Measurements from ENCODE around the gene PEDS1. TPM values are rescaled to one million over a fixed set of nuclear protein-coding genes. Genes with fewer than 3 reads are reported as not detected.

Gene PEDS1
- total RNA-seq, 1 donor from 2014 or later = 29.5 TPM

DNA sequence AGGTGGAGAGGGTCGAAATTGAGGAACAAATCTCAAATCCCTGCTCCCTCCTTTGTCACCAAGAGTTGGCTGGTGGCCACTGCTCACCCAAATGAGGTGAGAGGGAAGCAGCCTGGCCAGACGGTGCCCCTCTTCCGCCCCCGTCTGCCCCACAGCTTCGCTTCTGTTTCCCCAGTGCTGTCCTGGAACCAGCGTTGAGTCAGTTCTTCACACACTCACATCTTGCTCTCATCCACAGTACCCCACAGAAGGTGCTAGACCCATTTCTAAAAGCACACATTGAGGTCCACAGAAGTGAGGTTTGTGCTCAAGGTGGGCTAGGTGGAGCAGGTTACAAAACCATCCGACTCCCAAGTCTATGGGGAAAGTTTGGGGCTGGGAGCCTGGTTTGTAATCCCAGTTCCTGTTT is 40.9 kb upstream of the PEDS1 start:
- Mint-ChIP-seq H3K4me3 (ENCODE audit: low read depth) (peak overlapping the region; percentile 93), H3K36me3 (ENCODE audit: low read depth) (peaks cover 29% of the 10 kb centered on the region), H3K27me3 (ENCODE audit: low read depth) (no peaks in the 10 kb centered on the region), H3K27ac (peak overlapping the region; percentile 11), H3K4me1 (ENCODE audit: low read depth) (peaks cover 28% of the 10 kb centered on the region), H3K9me3 (no peaks in the 10 kb centered on the region)
- intact Hi-C loops (cut with micrococcal nuclease) = loop anchor here (5.0 kb wide), 3 partner anchors 93 to 378 kb away; no protein-coding TSS in a partner anchor
- DNase-seq (ENCODE audit: low spot score) = no peak

DNA sequence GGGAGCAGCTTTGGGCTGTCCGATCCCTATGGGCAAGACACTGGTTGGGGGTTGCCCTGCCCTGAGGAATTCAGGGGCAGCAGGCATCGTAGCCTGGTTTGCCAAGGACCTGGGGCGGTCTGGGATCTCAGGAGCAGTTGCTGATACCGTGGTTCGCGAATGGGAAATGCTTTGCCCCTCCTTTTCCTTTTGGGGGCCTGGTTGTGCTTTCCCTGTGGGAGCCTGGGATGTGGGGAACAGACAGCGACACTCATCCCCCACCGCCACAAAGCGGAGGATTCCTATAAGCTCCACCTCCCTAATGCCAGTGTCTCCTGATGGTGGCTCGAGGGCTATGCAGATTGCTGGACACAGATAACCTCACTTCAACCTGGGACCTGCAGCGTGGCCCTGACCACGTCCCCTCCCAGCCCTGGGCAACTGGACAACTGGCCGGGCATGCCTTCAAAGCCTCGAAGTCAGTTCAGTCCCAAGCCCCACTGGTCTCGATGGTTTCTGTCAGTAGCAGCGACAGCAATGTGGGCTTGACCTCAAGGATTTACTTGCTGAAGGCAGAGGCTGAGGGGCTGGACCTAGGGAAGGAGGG is 40.4 kb upstream of the PEDS1 start:
- Mint-ChIP-seq H3K27me3 (ENCODE audit: low read depth) (no peaks in the 10 kb centered on the region), H3K4me3 (ENCODE audit: low read depth) (peak overlapping the region; percentile 93), H3K27ac (peak overlapping the region; percentile 96), H3K9me3 (no peaks in the 10 kb centered on the region), H3K36me3 (ENCODE audit: low read depth) (peaks cover 29% of the 10 kb centered on the region), H3K4me1 (ENCODE audit: low read depth) (peaks cover 28% of the 10 kb centered on the region)
- intact Hi-C loops (cut with micrococcal nuclease) = loop anchor here (5.0 kb wide), 3 partner anchors 93 to 378 kb away; no protein-coding TSS in a partner anchor
- DNase-seq (ENCODE audit: low spot score) = no peak

DNA sequence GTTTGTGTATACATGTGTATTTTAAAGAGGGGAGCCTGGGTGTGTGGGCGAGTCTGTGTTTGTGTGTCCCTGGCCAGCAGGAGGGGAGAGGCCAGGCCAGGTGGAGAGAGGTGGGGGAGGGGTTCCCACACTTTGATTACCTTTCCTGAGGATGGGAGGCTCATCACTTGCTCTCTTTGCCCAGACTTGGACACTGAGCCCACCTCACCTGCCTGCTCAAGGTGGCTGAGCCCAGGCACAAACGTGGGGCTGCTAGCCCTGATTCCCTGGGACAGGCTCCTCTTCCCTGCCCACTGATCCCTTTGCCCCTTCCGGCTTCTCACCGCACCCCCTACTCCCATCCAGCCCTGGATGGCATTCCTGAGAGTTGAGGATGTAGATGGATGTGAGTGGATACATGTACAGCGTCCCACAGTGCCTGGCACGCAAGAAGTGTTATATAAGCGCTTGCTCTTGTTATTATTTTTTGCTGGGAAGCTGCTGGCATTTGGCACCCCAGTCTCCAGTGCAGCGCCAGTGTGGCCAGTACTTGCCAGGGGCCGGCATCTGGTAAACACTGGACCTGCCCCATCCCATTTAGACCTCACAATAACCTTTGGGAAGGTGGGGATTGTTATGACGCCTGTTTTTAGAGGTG is 39.8 kb upstream of the PEDS1 start:
- Mint-ChIP-seq H3K36me3 (ENCODE audit: low read depth) (peaks cover 29% of the 10 kb centered on the region), H3K9me3 (no peaks in the 10 kb centered on the region), H3K4me1 (ENCODE audit: low read depth) (peaks cover 28% of the 10 kb centered on the region), H3K27ac (peak overlapping the region; percentile 96), H3K27me3 (ENCODE audit: low read depth) (no peaks in the 10 kb centered on the region), H3K4me3 (ENCODE audit: low read depth) (peak overlapping the region; percentile 93)
- DNase-seq (ENCODE audit: low spot score) = no peak
- intact Hi-C loops (cut with micrococcal nuclease) = loop anchor here (5.0 kb wide), 3 partner anchors 94 to 379 kb away; no protein-coding TSS in a partner anchor

DNA sequence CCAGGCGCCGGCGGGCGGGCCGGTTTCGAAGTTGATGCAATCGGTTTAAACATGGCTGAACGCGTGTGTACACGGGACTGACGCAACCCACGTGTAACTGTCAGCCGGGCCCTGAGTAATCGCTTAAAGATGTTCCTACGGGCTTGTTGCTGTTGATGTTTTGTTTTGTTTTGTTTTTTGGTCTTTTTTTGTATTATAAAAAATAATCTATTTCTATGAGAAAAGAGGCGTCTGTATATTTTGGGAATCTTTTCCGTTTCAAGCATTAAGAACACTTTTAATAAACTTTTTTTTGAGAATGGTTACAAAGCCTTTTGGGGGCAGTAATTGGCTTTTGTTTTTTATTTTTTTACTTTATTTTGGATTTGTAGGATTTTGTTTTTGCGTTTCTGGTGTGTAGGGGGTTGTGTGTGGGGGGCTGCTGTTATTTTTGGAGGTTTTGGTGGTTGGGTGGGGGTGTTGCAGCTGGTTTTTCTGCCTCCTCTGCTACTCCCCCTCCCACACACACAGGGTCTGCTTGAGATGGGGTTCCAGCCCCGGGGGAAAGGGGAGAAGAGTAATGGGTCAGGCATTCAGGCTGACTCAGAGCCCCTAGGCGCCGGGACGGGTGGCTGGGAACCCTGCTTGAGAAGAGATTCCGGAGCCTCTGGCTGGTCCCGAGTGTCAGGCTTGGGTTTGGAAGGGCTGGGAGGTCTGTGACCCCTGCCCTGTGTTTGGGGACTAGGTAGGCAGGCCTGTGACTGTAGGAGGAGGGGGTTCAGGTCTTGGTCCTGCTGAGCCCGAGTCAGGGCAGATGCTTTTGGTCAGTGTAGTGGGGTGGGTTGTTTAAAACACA is 39.1 kb upstream of the PEDS1 start:
- H3K27ac Mint-ChIP-seq = peak overlapping the region; percentile 96
- DNase-seq (ENCODE audit: low spot score) = peak; percentile 77
- peaks cover 29% of the 10 kb centered on the region for H3K36me3 Mint-ChIP-seq (ENCODE audit: low read depth)
- H3K4me1 Mint-ChIP-seq (ENCODE audit: low read depth) = peaks cover 28% of the 10 kb centered on the region
- no peaks in the 10 kb centered on the region for H3K9me3 Mint-ChIP-seq
- H3K27me3 Mint-ChIP-seq (ENCODE audit: low read depth) = no peaks in the 10 kb centered on the region
- peak overlapping the region; percentile 93 for H3K4me3 Mint-ChIP-seq (ENCODE audit: low read depth)
- intact Hi-C loops (cut with micrococcal nuclease) = loop anchor here (5.0 kb wide), 3 partner anchors 95 to 380 kb away; no protein-coding TSS in a partner anchor

DNA sequence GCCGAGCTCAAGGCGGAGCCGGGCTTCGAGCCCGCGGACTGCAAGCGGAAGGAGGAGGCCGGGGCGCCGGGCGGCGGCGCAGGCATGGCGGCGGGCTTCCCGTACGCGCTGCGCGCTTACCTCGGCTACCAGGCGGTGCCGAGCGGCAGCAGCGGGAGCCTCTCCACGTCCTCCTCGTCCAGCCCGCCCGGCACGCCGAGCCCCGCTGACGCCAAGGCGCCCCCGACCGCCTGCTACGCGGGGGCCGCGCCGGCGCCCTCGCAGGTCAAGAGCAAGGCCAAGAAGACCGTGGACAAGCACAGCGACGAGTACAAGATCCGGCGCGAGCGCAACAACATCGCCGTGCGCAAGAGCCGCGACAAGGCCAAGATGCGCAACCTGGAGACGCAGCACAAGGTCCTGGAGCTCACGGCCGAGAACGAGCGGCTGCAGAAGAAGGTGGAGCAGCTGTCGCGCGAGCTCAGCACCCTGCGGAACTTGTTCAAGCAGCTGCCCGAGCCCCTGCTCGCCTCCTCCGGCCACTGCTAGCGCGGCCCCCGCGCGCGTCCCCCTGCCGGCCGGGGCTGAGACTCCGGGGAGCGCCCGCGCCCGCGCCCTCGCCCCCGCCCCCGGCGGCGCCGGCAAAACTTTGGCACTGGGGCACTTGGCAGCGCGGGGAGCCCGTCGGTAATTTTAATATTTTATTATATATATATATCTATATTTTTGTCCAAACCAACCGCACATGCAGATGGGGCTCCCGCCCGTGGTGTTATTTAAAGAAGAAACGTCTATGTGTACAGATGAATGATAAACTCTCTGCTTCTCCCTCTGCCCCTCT is 38.2 kb upstream of the PEDS1 start:
- Mint-ChIP-seq H3K27me3 (ENCODE audit: low read depth) (no peaks in the 10 kb centered on the region), H3K9me3 (no peaks in the 10 kb centered on the region), H3K4me1 (ENCODE audit: low read depth) (peaks cover 24% of the 10 kb centered on the region), H3K36me3 (ENCODE audit: low read depth) (peaks cover 29% of the 10 kb centered on the region), H3K4me3 (ENCODE audit: low read depth) (peak overlapping the region; percentile 93), H3K27ac (peak overlapping the region; percentile 96)
- peak; percentile 65 for DNase-seq (ENCODE audit: low spot score)
- intact Hi-C loops (cut with micrococcal nuclease) = loop anchor here (2.0 to 5.0 kb wide), 5 partner anchors 96 to 381 kb away; partner anchors contain the start of gene PTPN1

DNA sequence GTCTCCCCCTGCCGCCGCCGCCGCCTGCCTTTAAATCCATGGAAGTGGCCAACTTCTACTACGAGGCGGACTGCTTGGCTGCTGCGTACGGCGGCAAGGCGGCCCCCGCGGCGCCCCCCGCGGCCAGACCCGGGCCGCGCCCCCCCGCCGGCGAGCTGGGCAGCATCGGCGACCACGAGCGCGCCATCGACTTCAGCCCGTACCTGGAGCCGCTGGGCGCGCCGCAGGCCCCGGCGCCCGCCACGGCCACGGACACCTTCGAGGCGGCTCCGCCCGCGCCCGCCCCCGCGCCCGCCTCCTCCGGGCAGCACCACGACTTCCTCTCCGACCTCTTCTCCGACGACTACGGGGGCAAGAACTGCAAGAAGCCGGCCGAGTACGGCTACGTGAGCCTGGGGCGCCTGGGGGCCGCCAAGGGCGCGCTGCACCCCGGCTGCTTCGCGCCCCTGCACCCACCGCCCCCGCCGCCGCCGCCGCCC is 37.6 kb upstream of the PEDS1 start:
- peak; percentile 70 for DNase-seq (ENCODE audit: low spot score)
- H3K27ac Mint-ChIP-seq = peak overlapping the region; percentile 60
- peaks cover 29% of the 10 kb centered on the region for H3K36me3 Mint-ChIP-seq (ENCODE audit: low read depth)
- no peaks in the 10 kb centered on the region for H3K9me3 Mint-ChIP-seq
- intact Hi-C loops (cut with micrococcal nuclease) = loop anchor here (2.0 to 5.0 kb wide), 5 partner anchors 96 to 381 kb away; partner anchors contain the start of gene PTPN1
- peaks cover 28% of the 10 kb centered on the region for H3K4me1 Mint-ChIP-seq (ENCODE audit: low read depth)
- peak overlapping the region; percentile 70 for H3K4me3 Mint-ChIP-seq (ENCODE audit: low read depth)
- H3K27me3 Mint-ChIP-seq (ENCODE audit: low read depth) = peaks cover under 1% of the 10 kb centered on the region

DNA sequence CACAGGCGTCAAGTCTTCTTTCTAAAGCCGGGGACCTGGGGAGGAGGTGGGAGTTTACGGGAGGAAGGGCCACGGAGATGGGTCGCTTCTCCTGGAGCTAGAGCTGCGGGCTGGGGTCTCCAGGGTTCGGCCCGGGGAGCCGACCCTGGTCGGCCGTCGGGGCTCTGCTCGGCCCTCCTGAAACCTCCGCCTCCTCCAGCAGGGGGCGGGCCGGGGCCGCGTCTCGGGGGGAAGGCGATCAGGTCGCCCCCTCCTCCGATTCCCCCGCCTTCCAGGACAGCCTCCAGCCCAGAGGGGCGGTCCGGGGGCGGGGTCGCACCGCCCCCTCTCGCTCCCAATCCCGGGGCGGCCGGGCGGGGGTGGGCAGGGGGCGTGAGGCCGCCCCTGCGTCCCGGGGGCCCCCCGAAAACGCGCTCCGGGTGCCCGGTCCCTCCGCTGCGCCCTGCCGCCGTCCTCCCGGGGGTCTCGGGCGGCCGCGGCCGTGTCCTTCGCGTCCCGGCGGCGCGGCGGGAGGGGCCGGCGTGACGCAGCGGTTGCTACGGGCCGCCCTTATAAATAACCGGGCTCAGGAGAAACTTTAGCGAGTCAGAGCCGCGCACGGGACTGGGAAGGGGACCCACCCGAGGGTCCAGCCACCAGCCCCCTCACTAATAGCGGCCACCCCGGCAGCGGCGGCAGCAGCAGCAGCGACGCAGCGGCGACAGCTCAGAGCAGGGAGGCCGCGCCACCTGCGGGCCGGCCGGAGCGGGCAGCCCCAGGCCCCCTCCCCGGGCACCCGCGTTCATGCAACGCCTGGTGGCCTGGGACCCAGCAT is 36.9 kb upstream of the PEDS1 start, which contains the start of gene CEBPB:
Gene CEBPB, plus strand, starts transcription at position 580 of the 814 bp plus-strand sequence. Its CDS starts 204 bp downstream, at position 784.
- no peaks in the 10 kb centered on the region for H3K9me3 Mint-ChIP-seq
- peak; percentile 78 for DNase-seq (ENCODE audit: low spot score)

DNA sequence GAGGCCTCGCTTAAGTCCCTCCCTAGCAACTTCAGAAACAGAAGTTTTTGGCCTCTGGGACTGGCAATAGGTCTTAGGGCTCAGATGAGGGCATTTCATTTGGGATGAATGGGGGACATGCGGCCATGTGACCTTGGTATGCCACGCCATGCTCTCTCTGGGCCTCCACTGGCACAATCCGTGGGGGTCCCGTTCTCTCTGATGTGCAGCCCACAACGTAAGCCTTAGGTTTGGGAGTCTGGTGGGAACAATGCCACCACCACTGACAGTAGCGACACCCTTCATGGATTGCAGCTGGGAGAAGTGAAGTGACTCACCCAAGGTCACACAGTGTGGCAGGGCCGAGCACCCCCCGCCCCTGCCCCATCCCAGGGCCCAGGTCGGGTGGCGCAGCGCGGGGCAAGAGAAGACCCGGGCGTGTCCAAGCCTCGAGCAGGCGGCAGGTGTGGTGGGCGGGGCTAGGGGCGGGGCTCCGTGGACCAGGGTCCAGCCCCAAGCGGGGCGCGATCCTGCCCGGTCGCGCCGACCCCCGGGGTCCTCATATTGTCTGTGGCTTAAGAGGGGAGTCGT is 36.2 kb upstream of the PEDS1 start:
- Mint-ChIP-seq H3K9me3 (no peaks in the 10 kb centered on the region), H3K4me3 (ENCODE audit: low read depth) (peak overlapping the region; percentile 39), H3K36me3 (ENCODE audit: low read depth) (peaks cover 25% of the 10 kb centered on the region), H3K27ac (no peak overlapping the region), H3K27me3 (ENCODE audit: low read depth) (peaks cover 12% of the 10 kb centered on the region), H3K4me1 (ENCODE audit: low read depth) (peaks cover 23% of the 10 kb centered on the region)
- intact Hi-C loops (cut with micrococcal nuclease) = loop anchor here (1.0 to 5.0 kb wide), 7 partner anchors 98 to 383 kb away; partner anchors contain the start of gene PTPN1
- DNase-seq (ENCODE audit: low spot score) = no peak

More for the DNA sequence above, 36.9 kb upstream of the PEDS1 start, which contains the start of gene CEBPB:
- intact Hi-C loops (cut with micrococcal nuclease) = loop anchor here (1.0 to 5.0 kb wide), 7 partner anchors 97 to 382 kb away; partner anchors contain the start of gene PTPN1
- Mint-ChIP-seq H3K27ac (peak within 1 kb of the TSS; percentile 86), H3K36me3 (ENCODE audit: low read depth) (peaks cover 29% of the 10 kb centered on the region), H3K4me1 (ENCODE audit: low read depth) (peaks cover 27% of the 10 kb centered on the region), H3K4me3 (ENCODE audit: low read depth) (peak within 1 kb of the TSS; percentile 79), H3K27me3 (ENCODE audit: low read depth) (peaks cover 7% of the 10 kb centered on the region)

DNA sequence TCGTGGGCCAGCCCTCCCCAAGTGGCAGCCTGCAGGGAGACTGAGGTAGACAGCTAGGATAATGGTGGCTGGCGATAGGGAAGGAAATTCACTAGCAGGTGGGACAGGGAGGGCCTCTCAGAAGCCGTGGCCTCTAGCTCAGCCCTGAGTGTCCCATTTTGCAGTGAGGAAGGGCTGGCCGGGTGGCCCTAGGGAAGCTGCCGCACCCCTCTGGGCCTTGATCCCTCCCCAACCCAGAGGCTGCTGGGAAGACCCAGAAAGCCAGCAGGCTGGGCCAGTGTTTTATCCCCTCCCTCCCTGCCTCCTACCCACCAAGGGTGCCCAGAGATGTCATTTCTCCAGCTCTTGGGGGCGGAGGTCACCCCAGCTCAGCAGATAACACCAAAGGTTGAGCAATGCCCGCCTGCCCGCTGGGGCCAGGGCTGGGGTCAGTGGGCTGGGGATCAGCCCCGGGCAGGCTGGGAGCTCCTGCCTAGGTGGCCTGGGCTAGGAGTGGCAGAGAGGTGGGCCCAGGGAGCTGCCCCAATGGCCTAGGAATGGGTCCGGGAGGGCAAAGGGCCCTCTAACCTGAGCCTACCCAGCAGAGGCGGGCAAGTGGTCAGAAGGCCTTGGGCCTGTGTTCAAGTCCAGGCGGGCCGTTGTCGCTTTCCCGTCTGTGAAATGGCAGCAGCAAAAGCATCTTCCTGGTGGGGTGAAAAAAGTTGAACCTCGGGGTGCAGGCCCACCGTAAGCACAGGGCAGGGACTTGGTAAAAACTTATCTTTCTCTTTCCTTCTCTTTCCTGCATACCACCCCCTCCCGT is 35.6 kb upstream of the PEDS1 start:
- Mint-ChIP-seq H3K27me3 (ENCODE audit: low read depth) (peaks cover 18% of the 10 kb centered on the region), H3K36me3 (ENCODE audit: low read depth) (peaks cover 18% of the 10 kb centered on the region), H3K27ac (no peak overlapping the region), H3K9me3 (no peaks in the 10 kb centered on the region), H3K4me3 (ENCODE audit: low read depth) (no peak overlapping the region), H3K4me1 (ENCODE audit: low read depth) (peaks cover 19% of the 10 kb centered on the region)
- DNase-seq (ENCODE audit: low spot score) = no peak
- intact Hi-C loops (cut with micrococcal nuclease) = no loop called here

DNA sequence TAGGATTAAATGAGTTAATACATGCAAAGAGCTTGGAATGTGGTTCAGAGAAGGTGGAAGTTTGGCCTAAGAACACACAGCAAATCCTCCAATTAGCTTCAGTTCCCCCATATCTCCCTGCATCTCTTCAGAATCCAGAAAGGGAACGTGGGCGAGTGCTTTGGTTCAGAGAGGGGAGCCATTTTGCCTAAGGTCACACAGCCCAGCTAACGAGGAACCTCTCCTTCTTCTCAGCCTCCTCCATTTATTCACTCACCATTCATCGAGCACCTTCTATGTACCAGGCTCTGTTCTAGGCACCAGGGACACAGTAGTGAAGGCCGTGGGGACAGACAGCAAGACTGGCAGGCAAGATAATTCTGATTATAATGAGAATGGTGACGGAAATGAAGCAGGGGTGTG is 34.8 kb upstream of the PEDS1 start:
- Mint-ChIP-seq H3K27me3 (ENCODE audit: low read depth) (peaks cover 18% of the 10 kb centered on the region), H3K27ac (no peak overlapping the region), H3K4me3 (ENCODE audit: low read depth) (no peak overlapping the region), H3K9me3 (no peaks in the 10 kb centered on the region), H3K4me1 (ENCODE audit: low read depth) (peaks cover 14% of the 10 kb centered on the region), H3K36me3 (ENCODE audit: low read depth) (peaks cover 12% of the 10 kb centered on the region)
- intact Hi-C loops (cut with micrococcal nuclease) = no loop called here
- no peak for DNase-seq (ENCODE audit: low spot score)

All from activated T-helper 2 cell treated with anti-CD3 and anti-CD28 coated beads, Interferon-gamma antibody, Interleukin-2, Interleukin-4, amounts not matched to agents 10 μg/mL and 5 μg/mL and 100 μg/mL, durations not matched to agents 14 hours and 24 hours and 36 hours (primary cell).